Large intestine (tissue), 3 donors: Measurements from ENCODE around the gene SSR4. TPM values are rescaled to one million over a fixed set of nuclear protein-coding genes. Genes with fewer than 3 reads are reported as not detected.
A peak's percentile ranks its signal among the peaks of the same experiment; 100 is the strongest.
"Not testable (repeated sequence)": the region's sequence is repeated elsewhere in the genome, so short reads cannot be mapped to it uniquely, and the experiment has no call there.

Experiments used
- DNase-seq, 2 donors: peaks; one replicate each; pipeline versions ENCODE4 v3.0.0 to v3.0.0-alpha.2; 2013
- H3K27ac ChIP-seq: one replicate; pipeline ENCODE4 v1.5.1; 2013; ENCODE audit warnings: low read length
- H3K27me3 ChIP-seq: 2 replicates; pipeline ENCODE4 v1.6.1; 2013; ENCODE audit warnings: low read length; ENCODE audit not compliant: control insufficient read depth, insufficient read depth
- H3K36me3 ChIP-seq: 2 replicates; pipeline ENCODE4 v1.6.1; 2013; ENCODE audit warnings: low read length; ENCODE audit not compliant: control insufficient read depth, insufficient read depth
- H3K4me1 ChIP-seq: one replicate; pipeline ENCODE4 v1.6.1; 2013; ENCODE audit warnings: low read length; ENCODE audit not compliant: control insufficient read depth, insufficient read depth
- H3K4me3 ChIP-seq: one replicate; pipeline ENCODE4 v1.5.1; 2013; ENCODE audit warnings: low read length
- H3K9me3 ChIP-seq: one replicate; pipeline ENCODE4 v1.6.1; 2013; ENCODE audit warnings: mild to moderate bottlenecking, low read depth, low read length, moderate library complexity; ENCODE audit not compliant: control insufficient read depth
- WGBS: methylation state at CpG from one replicate; pipeline ENCODE4 v1.1.5; 2013; ENCODE audit warnings: low lambda C conversion rate; ENCODE audit not compliant: insufficient coverage; 5-methylcytosine and 5-hydroxymethylcytosine counted together
- polyA plus RNA-seq: library from polyadenylated mRNA; unstranded; fragments of 120-200 nt; gene quantifications from one replicate; pipeline ENCODE4 v1.2.1, GENCODE V29; 2013

SSR4 gene
- polyA plus RNA-seq, 1 donor, result 240 TPM

GRCh38 chrX:153804621-153805020 is 10.2 kb downstream of the SSR4 start:
- WGBS, result no CpG with 5 or more reads among the region's 25 CpGs

GRCh38 chrX:153805436-153805835 is 11.0 kb downstream of the SSR4 start:
- WGBS, result no CpG with 5 or more reads among the region's 13 CpGs
- H3K4me1 ChIP-seq, result no peaks in the 10 kb centered on the region
- no peaks in the 10 kb centered on the region for H3K27me3 ChIP-seq
- DNase-seq, result no peak
- no peak overlapping the region for H3K27ac ChIP-seq
- H3K9me3 ChIP-seq, result no peaks in the 10 kb centered on the region
- no peak overlapping the region for H3K4me3 ChIP-seq
- H3K36me3 ChIP-seq, result no peaks in the 10 kb centered on the region

More at GRCh38 chrX:153804621-153805020, 10.2 kb downstream of the SSR4 start:
- Histone ChIP-seq H3K27ac (no peak overlapping the region), H3K27me3 (no peaks in the 10 kb centered on the region), H3K36me3 (no peaks in the 10 kb centered on the region), H3K4me1 (no peaks in the 10 kb centered on the region), H3K4me3 (no peak overlapping the region), H3K9me3 (no peaks in the 10 kb centered on the region)
- DNase-seq, result no peak

- Histone ChIP-seq H3K36me3 (no peaks in the 10 kb centered on the region), H3K27me3 (no peaks in the 10 kb centered on the region), H3K27ac (no peak overlapping the region), H3K4me3 (no peak overlapping the region), H3K4me1 (no peaks in the 10 kb centered on the region), H3K9me3 (no peaks in the 10 kb centered on the region)
- no CpG with 5 or more reads among the region's 28 CpGs for WGBS
- no peak for DNase-seq
Observed at GRCh38 chrX:153806999-153807575, 12.6 kb downstream of the SSR4 start.

- H3K4me1 ChIP-seq, result no peaks in the 10 kb centered on the region
- H3K36me3 ChIP-seq, result no peaks in the 10 kb centered on the region
- DNase-seq, result no peak
- peaks cover 3% of the 10 kb centered on the region for H3K27me3 ChIP-seq
- H3K27ac ChIP-seq, result no peak overlapping the region
- no CpG with 5 or more reads among the region's 19 CpGs for WGBS
- no peak overlapping the region for H3K4me3 ChIP-seq
- no peaks in the 10 kb centered on the region for H3K9me3 ChIP-seq
Observed at GRCh38 chrX:153807976-153808375, 13.5 kb downstream of the SSR4 start.

- Histone ChIP-seq H3K9me3 (no peaks in the 10 kb centered on the region), H3K4me1 (no peaks in the 10 kb centered on the region), H3K27ac (no peak overlapping the region), H3K4me3 (no peak overlapping the region), H3K27me3 (peaks cover 3% of the 10 kb centered on the region), H3K36me3 (no peaks in the 10 kb centered on the region)
- no peak for DNase-seq
- WGBS, result no CpG with 5 or more reads among the region's 14 CpGs
Observed at GRCh38 chrX:153812220-153812619, 17.8 kb downstream of the SSR4 start.

GRCh38 chrX:153813161-153813560 is 18.7 kb downstream of the SSR4 start:
- WGBS, result no CpG with 5 or more reads among the region's 5 CpGs
- no peak for DNase-seq
- H3K36me3 ChIP-seq, result no peaks in the 10 kb centered on the region
- no peaks in the 10 kb centered on the region for H3K9me3 ChIP-seq
- H3K4me1 ChIP-seq, result no peaks in the 10 kb centered on the region
- H3K27me3 ChIP-seq, result peaks cover 3% of the 10 kb centered on the region
- H3K27ac ChIP-seq, result no peak overlapping the region
- H3K4me3 ChIP-seq, result no peak overlapping the region

GRCh38 chrX:153814591-153815315 is 20.3 kb downstream of the SSR4 start:
- Histone ChIP-seq H3K4me3 (no peak overlapping the region), H3K4me1 (peaks cover 4% of the 10 kb centered on the region), H3K9me3 (no peaks in the 10 kb centered on the region), H3K27me3 (peaks cover 9% of the 10 kb centered on the region), H3K27ac (no peak overlapping the region), H3K36me3 (no peaks in the 10 kb centered on the region)
- no CpG with 5 or more reads among the region's 19 CpGs for WGBS
- DNase-seq, result no peak

- Histone ChIP-seq H3K4me1 (peaks cover 4% of the 10 kb centered on the region), H3K9me3 (no peaks in the 10 kb centered on the region), H3K36me3 (no peaks in the 10 kb centered on the region), H3K4me3 (no peak overlapping the region), H3K27me3 (peaks cover 10% of the 10 kb centered on the region), H3K27ac (no peak overlapping the region)
- no peak for DNase-seq
- WGBS, result 100% methylated on average over 1 of the region's 25 CpGs
Observed at GRCh38 chrX:153816831-153817690, 22.6 kb downstream of the SSR4 start.

GRCh38 chrX:153818064-153818463 is 23.6 kb downstream of the SSR4 start:
- not testable (repeated sequence) for H3K9me3 ChIP-seq, DNase-seq, H3K27ac ChIP-seq, H3K36me3 ChIP-seq, H3K4me1 ChIP-seq, H3K27me3 ChIP-seq, H3K4me3 ChIP-seq
- WGBS, result no CpG with 5 or more reads among the region's 9 CpGs

- no CpG with 5 or more reads among the region's 67 CpGs for WGBS
- H3K4me3 ChIP-seq, result peak overlapping the region; percentile 26
- H3K9me3 ChIP-seq, result no peaks in the 10 kb centered on the region
- peaks cover 7% of the 10 kb centered on the region for H3K27me3 ChIP-seq
- peaks cover 4% of the 10 kb centered on the region for H3K4me1 ChIP-seq
- no peaks in the 10 kb centered on the region for H3K36me3 ChIP-seq
- no peak overlapping the region for H3K27ac ChIP-seq
- DNase-seq, result peak in 1 of 2 donors; percentile 30
Observed at GRCh38 chrX:153818571-153819383, 24.3 kb downstream of the SSR4 start.
